Measurements from ENCODE around the gene UNC45A.

Gene UNC45A

GRCh38 chr15:90957031-90957790 is 22.1 kb downstream of the UNC45A start:
- no peaks in the 10 kb centered on the region for H3K9me3 ChIP-seq (ENCODE audit: control insufficient read depth, insufficient read depth, low read depth, low read length)
- no peaks in the 10 kb centered on the region; the same call in 1 of the 2 replicates for H3K4me1 ChIP-seq (ENCODE audit: control insufficient read depth, insufficient read depth, low read length)
- peak overlapping the region; percentile 88 for H3K27ac ChIP-seq (ENCODE audit: extremely low read depth, low read depth, low read length)
- CTCF ChIA-PET = interaction anchor here (0.5 to 11.9 kb wide), 34 partner anchors 10 to 1069 kb away, joined by 3 to 163 read pairs (median 5); partner anchors contain the start of genes HDDC3, UNC45A and VPS33B
- POLR2A ChIA-PET = interaction anchor here (0.8 to 7.8 kb wide), 11 partner anchors 9 to 314 kb away, joined by 3 to 179 read pairs (median 6); partner anchors contain the start of genes HDDC3, PRC1 and UNC45A
- TF ChIP-seq ZNF157 (tag by site-specific recombination; IDR thresholded peaks at IDR 0.05) = no peak
- TF ChIP-seq PBX3 (CRISPR knock-in tag; IDR thresholded peaks at IDR 0.05) = 0 out of 2 replicates have a peak, but pooled peaks have one; percentile 67
- no peak for TF ChIP-seq ZNF510 (tag by site-specific recombination; IDR thresholded peaks at IDR 0.05; ENCODE audit: insufficient replicate concordance)
- H3K36me3 ChIP-seq (ENCODE audit: control insufficient read depth in 2 of 2, insufficient read depth in 1 of 2, low read length in 2 of 2) = peaks cover 14 to 65% of the 10 kb centered on the region in 2 experiments; a peak in 2 of 3 replicates
- H3K4me3 ChIP-seq (ENCODE audit: low read depth, low read length) = peak overlapping the region; percentile 59

GRCh38 chr15:90957791-90958190 is 22.7 kb downstream of the UNC45A start:
- TF ChIP-seq ZNF660 (tag by site-specific recombination; IDR thresholded peaks at IDR 0.05) (no peak), EGR2 (tag by site-specific recombination; IDR thresholded peaks at IDR 0.05; ENCODE audit: low read depth) (0 out of 2 replicates have a peak, but pooled peaks have one; percentile 29)
- Histone ChIP-seq H3K27ac (ENCODE audit: extremely low read depth, low read depth, low read length) (peak overlapping the region; percentile 77; the same call in 1 of the 2 replicates), H3K36me3 (ENCODE audit: control insufficient read depth in 2 of 2, insufficient read depth in 1 of 2, low read length in 2 of 2) (peaks cover 19 to 65% of the 10 kb centered on the region in 2 experiments), H3K4me3 (ENCODE audit: low read depth, low read length) (no peak overlapping the region), H3K9me3 (ENCODE audit: control insufficient read depth, insufficient read depth, low read depth, low read length) (no peaks in the 10 kb centered on the region), H3K4me1 (ENCODE audit: control insufficient read depth, insufficient read depth, low read length) (no peaks in the 10 kb centered on the region; the same call in 1 of the 2 replicates)
- POLR2A ChIA-PET = interaction anchor here (0.8 to 7.8 kb wide), 6 partner anchors 9 to 75 kb away, joined by 3 to 179 read pairs (median 6); partner anchors contain the start of genes HDDC3, PRC1 and UNC45A
- CTCF ChIA-PET = interaction anchor here (0.5 to 11.9 kb wide), 14 partner anchors 9 to 315 kb away, joined by 3 to 163 read pairs (median 18); partner anchors contain the start of genes HDDC3, UNC45A and VPS33B

GRCh38 chr15:90959028-90959595 is 24.0 kb downstream of the UNC45A start:
- Histone ChIP-seq H3K4me1 (ENCODE audit: control insufficient read depth, insufficient read depth, low read length) (no peaks in the 10 kb centered on the region; the same call in 1 of the 2 replicates), H3K27ac (ENCODE audit: extremely low read depth, low read depth, low read length) (no peak overlapping the region), H3K36me3 (ENCODE audit: control insufficient read depth in 2 of 2, insufficient read depth in 1 of 2, low read length in 2 of 2) (peaks cover 27 to 64% of the 10 kb centered on the region in 2 experiments), H3K4me3 (ENCODE audit: low read depth, low read length) (no peak overlapping the region), H3K9me3 (ENCODE audit: control insufficient read depth, insufficient read depth, low read depth, low read length) (no peaks in the 10 kb centered on the region)
- POLR2A ChIA-PET = interaction anchor here (0.6 to 7.8 kb wide), 3 partner anchors 10 to 25 kb away, joined by 3 to 179 read pairs (median 4); partner anchors contain the start of genes HDDC3 and UNC45A
- CTCF ChIA-PET = interaction anchor here (0.6 to 11.9 kb wide), 3 partner anchors 24 to 1122 kb away, joined by 3 to 163 read pairs (median 3); partner anchors contain the start of genes HDDC3 and UNC45A
- TF ChIP-seq KLF8 (tag by site-specific recombination; IDR thresholded peaks at IDR 0.05) (no peak), TCF7L2 (IDR thresholded peaks at IDR 0.05; ENCODE audit: borderline replicate concordance, low read depth, low read length) (no peak), ZNF785 (tag by site-specific recombination; IDR thresholded peaks at IDR 0.05) (no peak), ZFP37 (tag by site-specific recombination; IDR thresholded peaks at IDR 0.05) (no peak), SCRT2 (tag by site-specific recombination; IDR thresholded peaks at IDR 0.05) (peak; percentile 52), ZNF449 (tag by site-specific recombination; IDR thresholded peaks at IDR 0.05) (no peak), TSHZ1 (tag by site-specific recombination; IDR thresholded peaks at IDR 0.05; ENCODE audit: borderline replicate concordance) (no peak)
